ENCODE measurements around the gene ZNF77.

The ZNF77 gene

DNA sequence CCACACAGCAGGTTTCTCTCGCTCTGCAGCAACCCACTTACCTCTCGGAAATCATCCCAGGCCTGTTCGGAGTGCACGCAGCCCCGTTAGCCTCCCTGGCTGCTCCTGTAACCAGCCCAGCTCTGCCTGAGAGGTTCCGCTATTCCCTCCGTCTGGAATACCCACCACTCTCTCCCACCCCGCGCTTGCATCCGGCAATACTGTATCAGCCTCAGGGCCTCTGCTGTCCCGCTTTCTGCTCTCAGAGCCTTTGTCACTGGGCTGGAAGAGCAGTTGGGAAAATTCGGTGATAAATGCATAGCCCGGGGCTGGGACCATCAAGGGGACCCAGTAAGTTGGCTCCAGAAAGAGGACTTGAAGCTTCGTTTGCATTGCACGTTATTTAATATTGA, 31.8 kb upstream of the ZNF77 start:
- peaks cover 48% of the 10 kb centered on the region for H3K4me1 ChIP-seq (ENCODE audit: control insufficient read depth, low read length)
- peak overlapping the region; percentile 73 for H3K4me3 ChIP-seq (ENCODE audit: low read length)
- H3K36me3 ChIP-seq (ENCODE audit: control insufficient read depth, low read length): no peaks in the 10 kb centered on the region
- H3K27ac ChIP-seq (ENCODE audit: low read depth, low read length): peak overlapping the region; percentile 24
- no peak for TF ChIP-seq CTCF (IDR thresholded peaks at IDR 0.05; ENCODE audit: low read depth, low read length, poor library complexity, severe bottlenecking)
- peaks cover 7% of the 10 kb centered on the region; the same call in 1 of the 2 replicates for H3F3A ChIP-seq (ENCODE audit: control insufficient read depth, insufficient read depth)
- no peaks in the 10 kb centered on the region for H3K27me3 ChIP-seq (ENCODE audit: control insufficient read depth, low read length)
- H4K20me1 ChIP-seq (ENCODE audit: control insufficient read depth, insufficient read depth, low read depth, low read length): no peaks in the 10 kb centered on the region
- peaks cover 5% of the 10 kb centered on the region for H3K79me2 ChIP-seq (ENCODE audit: control insufficient read depth, low read length)
- peak overlapping the region; percentile 100 for H3K4me2 ChIP-seq (ENCODE audit: low read length)
- H3K9me2 ChIP-seq (replicated peaks; ENCODE audit: control insufficient read depth, low read length): no peaks in the 10 kb centered on the region
- H3K9me3 ChIP-seq (ENCODE audit: control insufficient read depth, insufficient read depth, low read length): no peaks in the 10 kb centered on the region

DNA sequence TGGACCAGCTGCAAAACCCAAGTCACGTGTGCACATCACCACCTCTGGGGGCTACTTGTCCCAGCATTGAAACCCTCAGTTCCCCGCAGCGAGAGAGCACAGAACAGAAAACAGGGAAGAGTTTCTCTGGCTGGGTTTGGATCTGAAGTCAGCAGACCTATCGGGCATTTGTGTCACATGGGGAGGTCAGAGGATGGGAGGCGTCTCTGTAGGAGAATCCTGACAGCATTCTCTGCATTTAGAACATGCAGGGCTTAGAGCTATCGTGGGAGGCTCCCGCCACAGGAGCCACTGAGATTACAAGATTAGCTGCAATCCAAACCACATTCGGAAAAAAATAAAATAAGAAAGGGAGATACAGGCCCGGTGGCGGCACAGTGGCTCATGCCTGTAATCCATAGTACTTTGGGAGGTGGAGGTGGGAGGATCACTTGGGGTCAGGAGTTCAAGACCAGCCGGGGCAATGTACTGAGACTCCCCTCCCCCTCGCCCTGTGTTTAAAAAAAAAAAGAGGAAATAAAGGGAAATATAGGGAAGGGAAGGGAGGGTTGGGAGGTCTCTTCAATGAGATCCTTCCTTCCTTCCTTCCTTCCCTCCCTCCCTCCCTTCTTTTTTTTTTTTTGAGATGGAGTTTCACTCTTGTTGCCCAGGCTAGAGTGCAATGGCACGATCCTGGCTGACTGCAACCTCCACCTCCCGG, 29.7 kb upstream of the ZNF77 start:
- Histone ChIP-seq H3K27ac (ENCODE audit: low read depth, low read length) (no peak overlapping the region), H3F3A (ENCODE audit: control insufficient read depth, insufficient read depth) (peaks cover 7% of the 10 kb centered on the region; the same call in 1 of the 2 replicates), H3K4me1 (ENCODE audit: control insufficient read depth, low read length) (peaks cover 69% of the 10 kb centered on the region), H4K20me1 (ENCODE audit: control insufficient read depth, insufficient read depth, low read depth, low read length) (no peaks in the 10 kb centered on the region), H3K9me2 (replicated peaks; ENCODE audit: control insufficient read depth, low read length) (no peaks in the 10 kb centered on the region), H3K4me2 (ENCODE audit: low read length) (peak overlapping the region; percentile 21), H3K79me2 (ENCODE audit: control insufficient read depth, low read length) (peaks cover 5% of the 10 kb centered on the region), H3K4me3 (ENCODE audit: low read length) (no peak overlapping the region), H3K9me3 (ENCODE audit: control insufficient read depth, insufficient read depth, low read length) (no peaks in the 10 kb centered on the region), H3K27me3 (ENCODE audit: control insufficient read depth, low read length) (no peaks in the 10 kb centered on the region), H3K36me3 (ENCODE audit: control insufficient read depth, low read length) (no peaks in the 10 kb centered on the region)
- TF ChIP-seq CTCF (IDR thresholded peaks at IDR 0.05; ENCODE audit: low read depth, low read length, poor library complexity, severe bottlenecking) (no peak), EZH2phosphoT487 (IDR thresholded peaks at IDR 0.05; ENCODE audit: borderline replicate concordance, low read length) (no peak)

DNA sequence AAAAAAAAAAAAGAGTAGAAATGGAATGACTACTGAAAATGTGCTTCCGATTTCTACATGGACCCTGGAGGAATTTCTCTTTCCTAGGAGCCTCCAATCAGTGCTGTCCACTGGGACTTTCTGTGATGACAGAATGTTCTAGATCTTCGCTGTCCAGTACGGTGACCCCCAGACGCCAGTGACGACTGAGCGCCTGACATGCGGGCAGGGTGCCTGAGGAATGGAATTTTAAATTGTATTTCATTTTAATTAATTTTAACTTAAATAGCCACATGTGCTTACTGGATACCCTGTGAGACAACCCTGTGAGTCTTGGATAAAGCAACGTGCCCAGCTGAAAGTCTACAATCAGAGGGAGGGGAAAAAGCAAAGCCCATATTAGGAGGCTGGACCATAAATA, 28.5 kb upstream of the ZNF77 start:
- Histone ChIP-seq H3K4me2 (ENCODE audit: low read length) (no peak overlapping the region), H3K4me1 (ENCODE audit: control insufficient read depth, low read length) (peaks cover 81% of the 10 kb centered on the region), H3F3A (ENCODE audit: control insufficient read depth, insufficient read depth) (peaks cover 14% of the 10 kb centered on the region), H3K79me2 (ENCODE audit: control insufficient read depth, low read length) (peaks cover 5% of the 10 kb centered on the region), H3K9me2 (replicated peaks; ENCODE audit: control insufficient read depth, low read length) (no peaks in the 10 kb centered on the region), H3K9me3 (ENCODE audit: control insufficient read depth, insufficient read depth, low read length) (no peaks in the 10 kb centered on the region), H4K20me1 (ENCODE audit: control insufficient read depth, insufficient read depth, low read depth, low read length) (no peaks in the 10 kb centered on the region), H3K36me3 (ENCODE audit: control insufficient read depth, low read length) (no peaks in the 10 kb centered on the region), H3K27me3 (ENCODE audit: control insufficient read depth, low read length) (no peaks in the 10 kb centered on the region), H3K27ac (ENCODE audit: low read depth, low read length) (no peak overlapping the region), H3K4me3 (ENCODE audit: low read length) (no peak overlapping the region)
- TF ChIP-seq CTCF (IDR thresholded peaks at IDR 0.05; ENCODE audit: low read depth, low read length, poor library complexity, severe bottlenecking) (no peak), EZH2phosphoT487 (IDR thresholded peaks at IDR 0.05; ENCODE audit: borderline replicate concordance, low read length) (no peak)
